ENCODE results near the gene CAMK1D.

Gene CAMK1D

DNA sequence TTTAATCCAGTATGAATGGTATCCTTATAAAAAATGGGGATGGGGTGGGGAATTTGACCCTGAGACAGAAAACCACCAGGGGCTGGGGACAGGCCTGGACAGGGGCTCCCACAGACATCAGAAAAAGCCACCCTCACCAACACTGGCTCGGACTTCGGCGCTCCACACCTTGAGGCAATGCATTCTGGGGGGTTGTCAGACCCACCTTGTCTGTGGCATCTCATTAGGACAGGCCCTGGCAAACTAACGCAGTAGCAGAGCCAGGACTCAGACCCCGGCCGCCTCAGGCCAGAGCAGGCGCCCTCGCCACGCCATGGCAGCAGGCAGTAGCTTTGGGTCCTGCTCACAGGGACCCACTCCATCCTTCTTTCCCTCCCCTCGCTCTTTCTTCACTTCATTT, 492.1 kb downstream of the CAMK1D start:
- no peak overlapping the region for H3K4me3 ChIP-seq (ENCODE audit: low read depth, low read length)
- DNase-seq (ENCODE audit: low read depth): no peak
- TF ChIP-seq MYC (IDR thresholded peaks at IDR 0.05; ENCODE audit: low read depth, low read length): no peak
- TF ChIP-seq, protein P1, sequence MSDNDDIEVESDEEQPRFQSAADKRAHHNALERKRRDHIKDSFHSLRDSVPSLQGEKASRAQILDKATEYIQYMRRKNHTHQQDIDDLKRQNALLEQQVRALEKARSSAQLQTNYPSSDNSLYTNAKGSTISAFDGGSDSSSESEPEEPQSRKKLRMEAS (IDR thresholded peaks at IDR 0.05; ENCODE audit: low read depth, low read length): no peak
- TF ChIP-seq, protein P2, sequence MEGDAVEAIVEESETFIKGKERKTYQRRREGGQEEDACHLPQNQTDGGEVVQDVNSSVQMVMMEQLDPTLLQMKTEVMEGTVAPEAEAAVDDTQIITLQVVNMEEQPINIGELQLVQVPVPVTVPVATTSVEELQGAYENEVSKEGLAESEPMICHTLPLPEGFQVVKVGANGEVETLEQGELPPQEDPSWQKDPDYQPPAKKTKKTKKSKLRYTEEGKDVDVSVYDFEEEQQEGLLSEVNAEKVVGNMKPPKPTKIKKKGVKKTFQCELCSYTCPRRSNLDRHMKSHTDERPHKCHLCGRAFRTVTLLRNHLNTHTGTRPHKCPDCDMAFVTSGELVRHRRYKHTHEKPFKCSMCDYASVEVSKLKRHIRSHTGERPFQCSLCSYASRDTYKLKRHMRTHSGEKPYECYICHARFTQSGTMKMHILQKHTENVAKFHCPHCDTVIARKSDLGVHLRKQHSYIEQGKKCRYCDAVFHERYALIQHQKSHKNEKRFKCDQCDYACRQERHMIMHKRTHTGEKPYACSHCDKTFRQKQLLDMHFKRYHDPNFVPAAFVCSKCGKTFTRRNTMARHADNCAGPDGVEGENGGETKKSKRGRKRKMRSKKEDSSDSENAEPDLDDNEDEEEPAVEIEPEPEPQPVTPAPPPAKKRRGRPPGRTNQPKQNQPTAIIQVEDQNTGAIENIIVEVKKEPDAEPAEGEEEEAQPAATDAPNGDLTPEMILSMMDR (IDR thresholded peaks at IDR 0.05; ENCODE audit: low read depth, low read length): no peak
- TF ChIP-seq POLR2A (IDR thresholded peaks at IDR 0.05; ENCODE audit: extremely low read depth, insufficient read length): no peak

- H3K4me3 ChIP-seq (ENCODE audit: low read depth, low read length): no peak overlapping the region
- DNase-seq (ENCODE audit: low read depth): no peak
- TF ChIP-seq, protein P1 (IDR thresholded peaks at IDR 0.05; ENCODE audit: low read depth, low read length): no peak
- TF ChIP-seq POLR2A (IDR thresholded peaks at IDR 0.05; ENCODE audit: extremely low read depth, insufficient read length) (no peak), MYC (IDR thresholded peaks at IDR 0.05; ENCODE audit: low read depth, low read length) (no peak)
- TF ChIP-seq, protein P2 (IDR thresholded peaks at IDR 0.05; ENCODE audit: low read depth, low read length): no peak
Observed at GRCh38 chr10:12841826-12842225, 492.5 kb downstream of the CAMK1D start.

- TF ChIP-seq, protein P1 (IDR thresholded peaks at IDR 0.05; ENCODE audit: low read depth, low read length): no peak
- TF ChIP-seq MYC (IDR thresholded peaks at IDR 0.05; ENCODE audit: low read depth, low read length) (no peak), POLR2A (IDR thresholded peaks at IDR 0.05; ENCODE audit: extremely low read depth, insufficient read length) (no peak)
- no peak for DNase-seq (ENCODE audit: low read depth)
- no peak overlapping the region for H3K4me3 ChIP-seq (ENCODE audit: low read depth, low read length)
Observed at GRCh38 chr10:12842310-12842709, 493.0 kb downstream of the CAMK1D start.

GRCh38 chr10:12843296-12843945, 494.1 kb downstream of the CAMK1D start:
- TF ChIP-seq, protein P1 (IDR thresholded peaks at IDR 0.05; ENCODE audit: low read depth, low read length): no peak
- TF ChIP-seq MYC (IDR thresholded peaks at IDR 0.05; ENCODE audit: low read depth, low read length) (no peak), POLR2A (IDR thresholded peaks at IDR 0.05; ENCODE audit: extremely low read depth, insufficient read length) (no peak)
- TF ChIP-seq, protein P2 (IDR thresholded peaks at IDR 0.05; ENCODE audit: low read depth, low read length): no peak
- no peak for DNase-seq (ENCODE audit: low read depth)
- H3K4me3 ChIP-seq (ENCODE audit: low read depth, low read length): no peak overlapping the region

- TF ChIP-seq POLR2A (IDR thresholded peaks at IDR 0.05; ENCODE audit: extremely low read depth, insufficient read length): no peak
- TF ChIP-seq MYC (IDR thresholded peaks at IDR 0.05; ENCODE audit: low read depth, low read length): no peak
- TF ChIP-seq, protein P2 (IDR thresholded peaks at IDR 0.05; ENCODE audit: low read depth, low read length): no peak
- TF ChIP-seq, protein P1 (IDR thresholded peaks at IDR 0.05; ENCODE audit: low read depth, low read length): no peak
- no peak for DNase-seq (ENCODE audit: low read depth)
- H3K4me3 ChIP-seq (ENCODE audit: low read depth, low read length): no peak overlapping the region
Observed at GRCh38 chr10:12844811-12845483, 495.6 kb downstream of the CAMK1D start.

- H3K4me3 ChIP-seq (ENCODE audit: low read depth, low read length): no peak overlapping the region
- TF ChIP-seq, protein P2 (IDR thresholded peaks at IDR 0.05; ENCODE audit: low read depth, low read length): no peak
- TF ChIP-seq POLR2A (IDR thresholded peaks at IDR 0.05; ENCODE audit: extremely low read depth, insufficient read length) (no peak), MYC (IDR thresholded peaks at IDR 0.05; ENCODE audit: low read depth, low read length) (no peak)
- TF ChIP-seq, protein P1 (IDR thresholded peaks at IDR 0.05; ENCODE audit: low read depth, low read length): no peak
- DNase-seq (ENCODE audit: low read depth): no peak
Observed at GRCh38 chr10:12846718-12847117, 497.4 kb downstream of the CAMK1D start.

Measured in NB4 (cell line).